ENCODE measurements around the gene CNGB1.

GRCh38 chr16:57871456-57871855 lies 99.5 kb downstream of the CNGB1 start:
- TF ChIP-seq POLR2A (IDR thresholded peaks at IDR 0.05) (no peak), EP300 (IDR thresholded peaks at IDR 0.05) (no peak), POLR2AphosphoS5 (IDR thresholded peaks at IDR 0.05) (no peak)
- TF ChIP-seq, protein P1, sequence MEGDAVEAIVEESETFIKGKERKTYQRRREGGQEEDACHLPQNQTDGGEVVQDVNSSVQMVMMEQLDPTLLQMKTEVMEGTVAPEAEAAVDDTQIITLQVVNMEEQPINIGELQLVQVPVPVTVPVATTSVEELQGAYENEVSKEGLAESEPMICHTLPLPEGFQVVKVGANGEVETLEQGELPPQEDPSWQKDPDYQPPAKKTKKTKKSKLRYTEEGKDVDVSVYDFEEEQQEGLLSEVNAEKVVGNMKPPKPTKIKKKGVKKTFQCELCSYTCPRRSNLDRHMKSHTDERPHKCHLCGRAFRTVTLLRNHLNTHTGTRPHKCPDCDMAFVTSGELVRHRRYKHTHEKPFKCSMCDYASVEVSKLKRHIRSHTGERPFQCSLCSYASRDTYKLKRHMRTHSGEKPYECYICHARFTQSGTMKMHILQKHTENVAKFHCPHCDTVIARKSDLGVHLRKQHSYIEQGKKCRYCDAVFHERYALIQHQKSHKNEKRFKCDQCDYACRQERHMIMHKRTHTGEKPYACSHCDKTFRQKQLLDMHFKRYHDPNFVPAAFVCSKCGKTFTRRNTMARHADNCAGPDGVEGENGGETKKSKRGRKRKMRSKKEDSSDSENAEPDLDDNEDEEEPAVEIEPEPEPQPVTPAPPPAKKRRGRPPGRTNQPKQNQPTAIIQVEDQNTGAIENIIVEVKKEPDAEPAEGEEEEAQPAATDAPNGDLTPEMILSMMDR (IDR thresholded peaks at IDR 0.05): no peak
